ENCODE data around the gene ZFC3H1. TPM values are rescaled to one million over a fixed set of nuclear protein-coding genes. Genes with fewer than 3 reads are reported as not detected.

ZFC3H1 gene

DNA sequence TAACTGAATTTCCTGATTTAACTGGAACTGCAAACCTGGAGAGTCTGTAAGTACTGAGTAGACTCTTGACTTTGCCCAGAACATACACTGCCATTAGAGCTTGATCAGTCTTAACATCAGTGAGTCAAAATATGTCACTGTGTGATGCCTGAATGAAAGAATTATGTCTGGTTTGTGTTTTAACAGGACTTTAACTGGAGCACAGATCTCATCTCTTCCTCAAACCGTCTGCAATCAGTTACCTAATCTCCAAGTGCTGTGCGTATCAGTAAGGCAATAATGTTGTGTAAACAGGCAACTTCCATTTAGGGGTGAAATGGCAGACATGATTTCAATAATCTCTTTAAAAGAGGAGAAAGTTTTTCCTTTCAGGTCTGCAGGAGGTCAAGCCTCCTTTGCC, 97.0 kb downstream of the ZFC3H1 start:
- WGBS: 71% methylated on average over 1 of the region's 2 CpGs
- Histone ChIP-seq H3K23ac (ENCODE audit: low read length in 2 of 2) (no peak overlapping the region), H3K27ac (ENCODE audit: low read length, poor library complexity, severe bottlenecking) (no peak overlapping the region), H3K4ac (ENCODE audit: low read depth in 1 of 2, low read length in 2 of 2) (no peak overlapping the region), H2AFZ (ENCODE audit: low read depth, low read length) (no peak overlapping the region), H3K4me3 (ENCODE audit: insufficient read depth in 1 of 2, low read depth in 1 of 2, low read length in 2 of 2) (no peak overlapping the region), H2BK5ac (ENCODE audit: low read depth, low read length, poor library complexity, severe bottlenecking) (no peak overlapping the region), H3K4me1 (ENCODE audit: control insufficient read depth, insufficient read depth, low read depth, low read length) (no peaks in the 10 kb centered on the region), H2BK15ac (ENCODE audit: low read depth, poor library complexity, severe bottlenecking) (no peak overlapping the region), H4K91ac (ENCODE audit: low read length) (no peak overlapping the region), H3K9me3 (ENCODE audit: control insufficient read depth, low read length) (no peaks in the 10 kb centered on the region), H3K14ac (ENCODE audit: low read length in 2 of 2) (no peak overlapping the region), H3K9ac (ENCODE audit: low read length) (no peak overlapping the region), H2BK12ac (ENCODE audit: low read length in 2 of 2) (no peak overlapping the region), H4K8ac (ENCODE audit: low read length) (no peak overlapping the region), H3K18ac (ENCODE audit: low read depth in 1 of 2, low read length in 2 of 2) (no peak overlapping the region), H2BK120ac (ENCODE audit: low read depth, low read length) (no peak overlapping the region), H3K27me3 (ENCODE audit: control insufficient read depth in 1 of 2, insufficient read depth in 1 of 2, low read length in 2 of 2) (no peaks in the 10 kb centered on the region), H3K79me1 (replicated peaks; ENCODE audit: low read length, poor library complexity, severe bottlenecking) (no peaks in the 10 kb centered on the region), H2AK5ac (ENCODE audit: low read length, severe bottlenecking) (no peak overlapping the region), H3K4me2 (ENCODE audit: low read length, poor library complexity, severe bottlenecking) (no peak overlapping the region), H3K36me3 (ENCODE audit: control insufficient read depth in 1 of 2, insufficient read depth in 2 of 2, low read depth in 1 of 2, low read length in 2 of 2) (no peaks in the 10 kb centered on the region)
- DNase-seq: no peak

DNA sequence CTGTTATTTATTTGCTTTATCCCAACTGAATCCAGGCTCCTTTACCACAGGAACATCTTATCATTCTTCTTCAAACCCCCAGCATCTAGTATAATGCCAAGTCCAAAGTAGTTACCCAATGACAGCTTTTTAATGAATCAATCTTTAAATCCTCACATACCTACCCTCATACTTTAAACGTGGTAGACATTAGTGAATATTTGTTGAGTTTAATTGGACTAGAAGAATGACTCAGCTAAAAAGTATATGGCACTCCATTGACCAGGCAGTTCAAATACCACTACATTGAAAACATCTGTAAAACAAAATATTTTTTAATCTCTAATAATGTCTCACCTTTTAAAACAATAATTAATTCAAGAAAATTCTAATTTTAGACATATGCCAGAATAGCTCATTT, 98.1 kb downstream of the ZFC3H1 start:
- H3K4me3 ChIP-seq (ENCODE audit: insufficient read depth in 1 of 2, low read depth in 1 of 2, low read length in 2 of 2): no peak overlapping the region
- H3K4me1 ChIP-seq (ENCODE audit: control insufficient read depth, insufficient read depth, low read depth, low read length): no peaks in the 10 kb centered on the region
- no peak overlapping the region for H2AK5ac ChIP-seq (ENCODE audit: low read length, severe bottlenecking)
- no peak overlapping the region for H2BK15ac ChIP-seq (ENCODE audit: low read depth, poor library complexity, severe bottlenecking)
- H3K4ac ChIP-seq (ENCODE audit: low read depth in 1 of 2, low read length in 2 of 2): no peak overlapping the region
- H3K27me3 ChIP-seq (ENCODE audit: control insufficient read depth in 1 of 2, insufficient read depth in 1 of 2, low read length in 2 of 2): no peaks in the 10 kb centered on the region
- H3K27ac ChIP-seq (ENCODE audit: low read length, poor library complexity, severe bottlenecking): no peak overlapping the region
- H3K36me3 ChIP-seq (ENCODE audit: control insufficient read depth in 1 of 2, insufficient read depth in 2 of 2, low read depth in 1 of 2, low read length in 2 of 2): no peaks in the 10 kb centered on the region
- H2BK12ac ChIP-seq (ENCODE audit: low read length in 2 of 2): no peak overlapping the region
- no peak overlapping the region for H4K8ac ChIP-seq (ENCODE audit: low read length)
- H3K14ac ChIP-seq (ENCODE audit: low read length in 2 of 2): no peak overlapping the region
- no peaks in the 10 kb centered on the region for H3K9me3 ChIP-seq (ENCODE audit: control insufficient read depth, low read length)
- no peak overlapping the region for H2BK120ac ChIP-seq (ENCODE audit: low read depth, low read length)
- DNase-seq: no peak
- no peak overlapping the region for H2AFZ ChIP-seq (ENCODE audit: low read depth, low read length)
- no peak overlapping the region for H4K91ac ChIP-seq (ENCODE audit: low read length)
- H3K23ac ChIP-seq (ENCODE audit: low read length in 2 of 2): no peak overlapping the region
- no peak overlapping the region for H2BK5ac ChIP-seq (ENCODE audit: low read depth, low read length, poor library complexity, severe bottlenecking)
- no peaks in the 10 kb centered on the region for H3K79me1 ChIP-seq (replicated peaks; ENCODE audit: low read length, poor library complexity, severe bottlenecking)
- WGBS: no CpG with 5 or more reads among the region's 1 CpG
- H3K18ac ChIP-seq (ENCODE audit: low read depth in 1 of 2, low read length in 2 of 2): no peak overlapping the region
- H3K4me2 ChIP-seq (ENCODE audit: low read length, poor library complexity, severe bottlenecking): no peak overlapping the region
- H3K9ac ChIP-seq (ENCODE audit: low read length): no peak overlapping the region

DNA sequence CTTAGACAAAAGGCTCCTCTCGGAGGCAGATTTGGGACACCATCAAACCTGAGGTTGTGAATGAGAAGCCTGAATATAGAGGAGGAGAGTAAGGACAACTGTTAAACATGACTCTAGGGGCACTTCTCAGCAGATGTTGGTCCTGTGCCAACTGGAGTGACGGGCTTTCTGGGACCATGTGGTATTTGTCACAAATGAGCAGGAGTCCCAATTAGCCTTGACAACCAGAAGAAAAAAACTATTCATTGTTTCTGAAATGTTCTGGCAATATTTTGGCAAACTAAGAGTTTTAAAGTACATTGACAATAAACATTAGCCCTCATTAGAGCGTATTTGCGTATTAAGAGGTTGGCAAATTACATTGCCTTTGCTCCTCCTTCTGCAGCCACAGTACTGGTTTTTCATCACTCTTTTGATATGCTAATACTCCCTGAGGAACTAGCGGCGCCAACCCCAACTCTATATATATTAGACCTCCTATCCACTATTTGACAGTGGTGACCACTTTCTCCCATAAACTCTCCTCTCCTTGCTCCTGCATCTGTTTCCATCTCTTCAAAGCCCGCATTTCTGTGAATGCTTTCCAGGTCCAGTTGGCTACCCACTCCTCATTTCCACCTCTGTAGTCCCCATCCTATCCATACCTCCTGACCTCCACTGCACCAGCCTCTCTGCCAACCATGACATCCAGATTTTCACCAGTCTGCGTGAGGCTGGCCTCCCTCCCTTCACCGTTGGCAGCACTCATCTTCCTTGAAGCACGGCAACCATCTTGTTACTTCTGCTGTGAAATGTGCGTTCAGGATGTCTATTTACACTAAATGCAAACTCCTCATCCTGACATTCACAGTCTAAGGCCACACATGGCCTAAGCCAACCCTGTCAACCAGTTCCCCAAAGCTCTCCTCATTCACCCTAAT, 100.7 kb downstream of the ZFC3H1 start:
- no peak overlapping the region for H3K4me2 ChIP-seq (ENCODE audit: low read length, poor library complexity, severe bottlenecking)
- 81% methylated on average over 11 of the region's 11 CpGs for WGBS
- peak overlapping the region in 1 of 2 experiments; percentile 19 for H3K14ac ChIP-seq (ENCODE audit: low read length in 2 of 2)
- no peak for DNase-seq
- H2AFZ ChIP-seq (ENCODE audit: low read depth, low read length): no peak overlapping the region
- H3K27me3 ChIP-seq (ENCODE audit: control insufficient read depth in 1 of 2, insufficient read depth in 1 of 2, low read length in 2 of 2): no peaks in the 10 kb centered on the region
- H3K18ac ChIP-seq (ENCODE audit: low read depth in 1 of 2, low read length in 2 of 2): no peak overlapping the region
- H2BK5ac ChIP-seq (ENCODE audit: low read depth, low read length, poor library complexity, severe bottlenecking): no peak overlapping the region
- H3K9me3 ChIP-seq (ENCODE audit: control insufficient read depth, low read length): no peaks in the 10 kb centered on the region
- H2BK12ac ChIP-seq (ENCODE audit: low read length in 2 of 2): peak overlapping the region; percentile 8 to 49
- H4K91ac ChIP-seq (ENCODE audit: low read length): no peak overlapping the region
- H2AK5ac ChIP-seq (ENCODE audit: low read length, severe bottlenecking): no peak overlapping the region
- no peaks in the 10 kb centered on the region for H3K4me1 ChIP-seq (ENCODE audit: control insufficient read depth, insufficient read depth, low read depth, low read length)
- no peaks in the 10 kb centered on the region for H3K79me1 ChIP-seq (replicated peaks; ENCODE audit: low read length, poor library complexity, severe bottlenecking)
- H3K4ac ChIP-seq (ENCODE audit: low read depth in 1 of 2, low read length in 2 of 2): no peak overlapping the region
- H2BK15ac ChIP-seq (ENCODE audit: low read depth, poor library complexity, severe bottlenecking): peak overlapping the region; percentile 83
- no peak overlapping the region for H4K8ac ChIP-seq (ENCODE audit: low read length)
- no peak overlapping the region for H3K9ac ChIP-seq (ENCODE audit: low read length)
- no peaks in the 10 kb centered on the region for H3K36me3 ChIP-seq (ENCODE audit: control insufficient read depth in 1 of 2, insufficient read depth in 2 of 2, low read depth in 1 of 2, low read length in 2 of 2)
- H3K4me3 ChIP-seq (ENCODE audit: insufficient read depth in 1 of 2, low read depth in 1 of 2, low read length in 2 of 2): no peak overlapping the region
- no peak overlapping the region for H3K23ac ChIP-seq (ENCODE audit: low read length in 2 of 2)
- H2BK120ac ChIP-seq (ENCODE audit: low read depth, low read length): no peak overlapping the region
- no peak overlapping the region for H3K27ac ChIP-seq (ENCODE audit: low read length, poor library complexity, severe bottlenecking)

Small RNA genes lying within 50 kb of the gene (small RNA-seq; reads per million reads assigned to genes)
- not detected for gene RF00560 (ENCODE audit: low read depth)

Data from mesenchymal stem cell (in vitro differentiated cells and primary cell).